Keratinocyte (primary cell): ENCODE data around the gene IRF7. TPM values are rescaled to one million over a fixed set of nuclear protein-coding genes. Genes with fewer than 3 reads are reported as not detected.

ENCODE experiments used
- DNase-seq: peaks from one replicate; pipeline ENCODE4 v3.0.0-alpha.2; 2011; ENCODE audit warnings: low read depth, missing footprints, low spot score
- FAIRE-seq: peaks from 2 replicates; lab custom pipeline; 2011; peaks lifted over from hg19 to GRCh38; lab: Jason Lieb, UNC
- H2AFZ ChIP-seq: 2 replicates; pipeline ENCODE4 v1.6.0; 2012; ENCODE audit warnings: low read length, control low read depth, inconsistent platforms; ENCODE audit not compliant: control insufficient read depth
- H3K27ac ChIP-seq: 2 replicates; pipeline ENCODE4 v1.5.1; 2011; ENCODE audit warnings: low read length; ENCODE audit not compliant: control insufficient read depth, insufficient read depth
- H3K27me3 ChIP-seq: 3 replicates; pipeline ENCODE4 v1.6.0; 2011; ENCODE audit warnings: low read length; ENCODE audit not compliant: control insufficient read depth, insufficient read depth; ENCODE audit errors: extremely low read depth
- H3K36me3 ChIP-seq, 2 experiments: 2 replicates in 1 of 2; 3 replicates in 1 of 2; pipeline ENCODE4 v1.5.1; 2011; ENCODE audit warnings: low read length in 2 of 2, mild to moderate bottlenecking in 1 of 2; ENCODE audit not compliant: control insufficient read depth in 2 of 2, insufficient read depth in 2 of 2; ENCODE audit errors: extremely low read depth in 1 of 2
- H3K4me1 ChIP-seq: 3 replicates; pipeline ENCODE4 v1.5.1; 2011; ENCODE audit warnings: low read length; ENCODE audit not compliant: control insufficient read depth, insufficient read depth; ENCODE audit errors: extremely low read depth
- H3K4me2 ChIP-seq: 3 replicates; pipeline ENCODE4 v1.6.0; 2011; ENCODE audit warnings: low read depth, low read length; ENCODE audit not compliant: control insufficient read depth, insufficient read depth; ENCODE audit errors: extremely low read depth
- H3K4me3 ChIP-seq, 3 experiments: fragments of 200-600 bp in 1 of 3; sonication (generic) in 1 of 3; 2 replicates in 2 of 3; 3 replicates in 1 of 3; pipeline ENCODE4 v1.5.1; 2011 to 2016; ENCODE audit warnings: low read length in 3 of 3, mild to moderate bottlenecking in 3 of 3, control low read depth in 2 of 3, inconsistent platforms in 1 of 3, low read depth in 1 of 3, mixed read lengths in 1 of 3, mixed run types in 1 of 3, moderate library complexity in 1 of 3; ENCODE audit not compliant: control insufficient read depth in 2 of 3, insufficient read depth in 2 of 3; ENCODE audit errors: extremely low read depth in 1 of 3
- H3K79me2 ChIP-seq: 2 replicates; pipeline ENCODE4 v1.6.0; 2012; ENCODE audit warnings: low read length; ENCODE audit not compliant: control insufficient read depth, insufficient read depth
- H3K9ac ChIP-seq: 3 replicates; pipeline ENCODE4 v1.6.0; 2011; ENCODE audit warnings: low read length; ENCODE audit not compliant: control insufficient read depth, insufficient read depth; ENCODE audit errors: extremely low read depth
- H3K9me1 ChIP-seq: 3 replicates; pipeline ENCODE4 v1.6.0; 2011; ENCODE audit warnings: low read length; ENCODE audit not compliant: control insufficient read depth, insufficient read depth; ENCODE audit errors: extremely low read depth
- H3K9me3 ChIP-seq: 2 replicates; pipeline ENCODE4 v1.5.1; 2012; ENCODE audit warnings: low read depth, low read length; ENCODE audit not compliant: control insufficient read depth
- H4K20me1 ChIP-seq: 3 replicates; pipeline ENCODE4 v1.6.0; 2011; ENCODE audit warnings: low read length; ENCODE audit not compliant: control insufficient read depth, insufficient read depth; ENCODE audit errors: extremely low read depth
- CTCF ChIP-seq, 3 experiments: IDR thresholded peaks in 1 of 3; conservative IDR thresholded peaks in 1 of 3; optimal IDR thresholded peaks in 1 of 3; 2 replicates in 2 of 3; 3 replicates in 1 of 3; pipeline versions ENCODE3 to v1.5.1; 2011; ENCODE audit warnings: low read length in 3 of 3, mild to moderate bottlenecking in 3 of 3, moderate library complexity in 2 of 3, control low read depth in 1 of 3, inconsistent platforms in 1 of 3; ENCODE audit not compliant: insufficient read depth in 2 of 3; ENCODE audit errors: extremely low read depth in 1 of 3
- EZH2 ChIP-seq: IDR thresholded peaks from one replicate; pipeline ENCODE4 v1.6.1; 2012; ENCODE audit warnings: inconsistent platforms, mild to moderate bottlenecking, low read length, moderate library complexity
- dilution Hi-C: fragments of 300-500 bp; cut with MboI; formaldehyde crosslinking; loops from one replicate; pipeline ENCODE4 v1.7.0; 2020; ENCODE audit warnings: low sequenced_read_pairs; ENCODE audit not compliant: extremely low pct_ligation_motif_present
- polyA plus RNA-seq, 5 experiments: library from polyadenylated mRNA; depleted of rRNA in 3 of 5; stranded (reverse) in 3 of 5; stranded (forward) in 1 of 5; unstranded in 1 of 5; fragments of >200 nt; gene quantifications; 1 replicate in 1 of 5; 2 replicates in 3 of 5; 3 replicates in 1 of 5; pipeline versions ENCODE4 v1.2.1 to v1.2.3, GENCODE V29; 2011 to 2012; ENCODE audit warnings: missing spikeins in 2 of 5, low read depth in 1 of 5, low replicate concordance in 1 of 5

Gene IRF7
- polyA plus RNA-seq, 1 donor (not counting 4 experiments of a cell fraction or from before 2014, with no cell fraction given), result 7.1 TPM

- DNase-seq (no peak), FAIRE-seq (no peak)
- Histone ChIP-seq H3K4me3 (peak overlapping the region; percentile 47 to 90 (median 79)), H3K4me1 (peaks cover 13% of the 10 kb centered on the region), H3K9me3 (no peaks in the 10 kb centered on the region), H3K27me3 (no peaks in the 10 kb centered on the region), H2AFZ (no peak overlapping the region), H3K9ac (peak overlapping the region; percentile 81), H3K36me3 (peaks cover 0 to 12% of the 10 kb centered on the region in 2 experiments), H3K27ac (no peak overlapping the region), H3K9me1 (no peaks in the 10 kb centered on the region), H3K4me2 (peak overlapping the region; percentile 76), H3K79me2 (peaks cover 8% of the 10 kb centered on the region), H4K20me1 (no peaks in the 10 kb centered on the region)
- TF ChIP-seq CTCF (optimal IDR thresholded peaks at IDR 0.05 in 1 of 3, IDR thresholded peaks at IDR 0.05 in 1 of 3, conservative IDR thresholded peaks at IDR 0.05 in 1 of 3; ENCODE audit: extremely low read depth in 1 of 3, insufficient read depth in 2 of 3, low read length in 3 of 3), result no peak
- no peak for TF ChIP-seq EZH2
- dilution Hi-C loops, result no loop called here
Observed at GRCh38 chr11:567629-568292, 48.0 kb downstream of the IRF7 start.

- no peaks in the 10 kb centered on the region for H3K9me3 ChIP-seq
- peaks cover 13% of the 10 kb centered on the region for H3K4me1 ChIP-seq
Observed at GRCh38 chr11:567011-567628, 48.6 kb downstream of the IRF7 start.

More at GRCh38 chr11:567011-567628, 48.6 kb downstream of the IRF7 start:
- no peaks in the 10 kb centered on the region for H3K27me3 ChIP-seq
- H3K36me3 ChIP-seq, result peaks cover 4 to 14% of the 10 kb centered on the region in 2 experiments
- no peaks in the 10 kb centered on the region for H3K9me1 ChIP-seq
- peak overlapping the region; percentile 76 for H3K4me2 ChIP-seq
- no peak for FAIRE-seq
- dilution Hi-C loops, result no loop called here
- DNase-seq, result no peak
- H3K4me3 ChIP-seq, result peak overlapping the region; percentile 47 to 90 (median 79)
- H4K20me1 ChIP-seq, result no peaks in the 10 kb centered on the region
- no peak overlapping the region for H3K27ac ChIP-seq
- peak overlapping the region; percentile 81 for H3K9ac ChIP-seq
- H3K79me2 ChIP-seq, result peaks cover 14% of the 10 kb centered on the region
- H2AFZ ChIP-seq, result no peak overlapping the region
- TF ChIP-seq EZH2 (no peak), CTCF (optimal IDR thresholded peaks at IDR 0.05 in 1 of 3, IDR thresholded peaks at IDR 0.05 in 1 of 3, conservative IDR thresholded peaks at IDR 0.05 in 1 of 3; ENCODE audit: extremely low read depth in 1 of 3, insufficient read depth in 2 of 3, low read length in 3 of 3) (no peak)
